ENCODE results near the gene RYK. TPM values are rescaled to one million over a fixed set of nuclear protein-coding genes. Genes with fewer than 3 reads are reported as not detected.
A peak's percentile ranks its signal among the peaks of the same experiment; 100 is the strongest.
"Not testable (repeated sequence)": the region's sequence is repeated elsewhere in the genome, so short reads cannot be mapped to it uniquely, and the experiment has no call there.

RYK gene
- total RNA-seq, 4 donors from 2014 or later: 29.3 to 75.5 (median 39.1) TPM

DNA sequence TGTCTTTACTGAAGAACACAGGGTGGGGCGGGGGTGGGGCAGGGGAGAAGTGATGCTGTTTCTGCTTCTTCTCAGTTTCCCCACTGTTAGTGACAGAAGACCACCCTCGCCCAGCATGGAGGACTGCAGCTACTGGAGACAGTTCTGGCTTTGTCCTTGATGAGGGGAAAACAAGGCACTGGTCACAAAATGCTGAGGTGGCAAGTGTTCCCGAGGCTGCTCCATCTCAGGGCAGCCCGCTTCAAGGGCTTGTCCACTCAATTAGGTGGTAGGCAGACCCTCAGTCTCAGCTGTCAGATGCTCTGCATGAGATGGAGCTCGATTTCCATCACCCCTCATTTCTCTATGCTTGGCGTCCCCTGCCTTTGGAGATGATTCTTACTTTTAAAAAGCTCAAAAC is 33.8 kb upstream of the RYK start:
- no peaks in the 10 kb centered on the region for H3K9me3 ChIP-seq
- WGBS, 2 donors: 78 to 86% methylated on average over 3 to 4 of the region's 6 CpGs

DNA sequence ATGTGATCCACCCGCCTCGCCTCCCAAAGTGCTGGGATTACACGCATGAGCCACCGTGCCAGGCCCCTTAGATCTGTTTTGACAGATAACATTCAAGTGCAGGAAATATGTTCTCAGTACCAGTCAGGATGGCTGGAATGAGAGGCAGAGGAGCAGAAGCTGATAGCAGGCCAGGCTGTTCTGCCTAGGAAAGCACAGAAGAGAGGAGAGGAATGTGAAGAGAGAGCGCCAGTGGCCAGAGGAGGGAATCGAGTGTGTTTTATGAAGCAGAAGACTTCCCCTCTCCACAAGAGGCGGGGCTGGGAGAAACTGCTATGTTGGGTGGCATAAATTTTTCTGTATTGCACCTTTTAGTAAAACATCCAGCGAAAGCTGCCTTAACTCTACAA is 32.0 kb upstream of the RYK start:
- intact Hi-C loops (cut with DNase I): no loop called here
- TF ChIP-seq, protein P1, sequence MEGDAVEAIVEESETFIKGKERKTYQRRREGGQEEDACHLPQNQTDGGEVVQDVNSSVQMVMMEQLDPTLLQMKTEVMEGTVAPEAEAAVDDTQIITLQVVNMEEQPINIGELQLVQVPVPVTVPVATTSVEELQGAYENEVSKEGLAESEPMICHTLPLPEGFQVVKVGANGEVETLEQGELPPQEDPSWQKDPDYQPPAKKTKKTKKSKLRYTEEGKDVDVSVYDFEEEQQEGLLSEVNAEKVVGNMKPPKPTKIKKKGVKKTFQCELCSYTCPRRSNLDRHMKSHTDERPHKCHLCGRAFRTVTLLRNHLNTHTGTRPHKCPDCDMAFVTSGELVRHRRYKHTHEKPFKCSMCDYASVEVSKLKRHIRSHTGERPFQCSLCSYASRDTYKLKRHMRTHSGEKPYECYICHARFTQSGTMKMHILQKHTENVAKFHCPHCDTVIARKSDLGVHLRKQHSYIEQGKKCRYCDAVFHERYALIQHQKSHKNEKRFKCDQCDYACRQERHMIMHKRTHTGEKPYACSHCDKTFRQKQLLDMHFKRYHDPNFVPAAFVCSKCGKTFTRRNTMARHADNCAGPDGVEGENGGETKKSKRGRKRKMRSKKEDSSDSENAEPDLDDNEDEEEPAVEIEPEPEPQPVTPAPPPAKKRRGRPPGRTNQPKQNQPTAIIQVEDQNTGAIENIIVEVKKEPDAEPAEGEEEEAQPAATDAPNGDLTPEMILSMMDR (IDR thresholded peaks at IDR 0.05): no peak
- TF ChIP-seq POLR2A (IDR thresholded peaks at IDR 0.05): no peak
- Histone ChIP-seq H3K36me3 (no peaks in the 10 kb centered on the region), H3K4me1 (peaks cover 0 to 24% (median 9%) of the 10 kb centered on the region in 3 donors), H3K27ac (no peak overlapping the region), H3K27me3 (no peaks in the 10 kb centered on the region), H3K9me3 (no peaks in the 10 kb centered on the region), H3K4me3 (no peak overlapping the region)
- WGBS, 2 donors: 87 to 89% methylated on average over 6 to 8 of the region's 8 CpGs
- no peak for DNase-seq

More for the DNA sequence above, 33.8 kb upstream of the RYK start:
- H3K27me3 ChIP-seq: no peaks in the 10 kb centered on the region
- no peaks in the 10 kb centered on the region for H3K36me3 ChIP-seq
- H3K27ac ChIP-seq: no peak overlapping the region
- H3K4me3 ChIP-seq: no peak overlapping the region
- intact Hi-C loops (cut with DNase I): no loop called here
- no peak for DNase-seq
- peaks cover 0 to 13% (median 5%) of the 10 kb centered on the region in 3 donors for H3K4me1 ChIP-seq
- TF ChIP-seq POLR2A (IDR thresholded peaks at IDR 0.05): no peak

DNA sequence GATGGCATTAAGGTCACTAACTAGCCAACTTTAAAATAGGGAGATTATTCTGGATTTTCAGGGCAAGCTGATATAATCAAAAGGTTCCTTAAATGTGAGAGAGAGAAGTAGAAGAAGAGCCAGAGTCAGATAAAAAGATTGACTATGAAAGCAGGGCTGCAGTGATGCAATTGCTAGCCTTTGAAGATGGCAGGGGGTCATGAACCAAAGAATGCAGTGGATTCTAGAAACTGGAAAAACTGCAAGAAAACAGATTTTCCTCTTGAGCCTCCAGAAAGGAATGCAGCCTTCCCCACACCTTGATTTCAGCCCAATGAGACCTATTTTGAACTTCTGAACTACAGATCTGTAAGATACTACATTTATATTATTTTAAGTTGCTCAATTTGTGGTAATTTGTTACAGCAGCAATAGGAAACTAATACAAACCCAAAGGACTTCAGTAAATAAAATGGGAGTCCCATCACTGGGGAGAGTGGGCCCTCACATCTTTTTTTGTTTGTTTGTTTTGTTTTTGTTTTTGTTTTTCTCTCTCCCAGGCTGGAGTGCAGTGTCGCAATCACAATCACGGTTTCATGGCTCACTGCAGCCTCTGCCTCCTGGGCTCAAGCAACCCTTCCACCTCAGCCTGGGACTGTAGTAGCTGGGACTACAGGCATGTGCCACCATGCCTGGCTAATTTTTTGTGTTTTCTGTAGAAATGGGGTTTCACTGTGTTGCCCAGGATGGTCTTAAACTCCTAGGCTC is 31.4 kb upstream of the RYK start:
- no peak for DNase-seq
- peaks cover 0 to 30% (median 9%) of the 10 kb centered on the region in 3 donors for H3K4me1 ChIP-seq
- 75 to 86% methylated on average over 2 of the region's 2 CpGs for WGBS, 2 donors
- H3K27me3 ChIP-seq: no peaks in the 10 kb centered on the region
- H3K4me3 ChIP-seq: no peak overlapping the region
- TF ChIP-seq POLR2A (IDR thresholded peaks at IDR 0.05): no peak
- intact Hi-C loops (cut with DNase I): no loop called here
- H3K9me3 ChIP-seq: no peaks in the 10 kb centered on the region
- H3K27ac ChIP-seq: no peak overlapping the region
- H3K36me3 ChIP-seq: no peaks in the 10 kb centered on the region

DNA sequence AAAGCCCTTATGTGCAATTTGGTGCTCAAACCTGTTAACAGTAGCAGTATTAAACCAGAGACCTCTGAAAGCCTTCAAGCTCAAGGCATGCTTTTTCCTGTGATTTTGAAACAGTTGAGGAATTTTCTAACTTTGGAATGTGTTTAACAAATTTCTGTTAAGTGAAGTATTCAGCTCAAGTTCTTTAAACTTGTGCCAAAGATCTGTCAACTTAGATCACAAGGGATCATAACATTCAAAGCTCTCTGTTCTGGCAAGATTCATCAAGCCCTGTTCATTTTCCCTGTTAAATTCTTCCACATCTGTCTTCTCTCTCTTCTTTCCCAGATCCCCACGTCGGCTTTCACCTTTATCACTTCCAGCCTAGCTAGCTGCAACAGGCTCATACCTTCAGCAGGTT is 28.8 kb upstream of the RYK start:
- Histone ChIP-seq H3K36me3 (no peaks in the 10 kb centered on the region), H3K4me3 (no peak overlapping the region), H3K4me1 (peaks cover 0 to 41% (median 12%) of the 10 kb centered on the region in 3 donors), H3K27ac (peak overlapping the region in 1 of 4 donors; percentile 14), H3K9me3 (no peaks in the 10 kb centered on the region), H3K27me3 (no peaks in the 10 kb centered on the region)
- TF ChIP-seq, protein P1 (IDR thresholded peaks at IDR 0.05): no peak
- TF ChIP-seq POLR2A (IDR thresholded peaks at IDR 0.05): no peak
- no peak for DNase-seq
- 21 to 30% methylated on average over 2 of the region's 2 CpGs for WGBS, 2 donors
- intact Hi-C loops (cut with DNase I): no loop called here

DNA sequence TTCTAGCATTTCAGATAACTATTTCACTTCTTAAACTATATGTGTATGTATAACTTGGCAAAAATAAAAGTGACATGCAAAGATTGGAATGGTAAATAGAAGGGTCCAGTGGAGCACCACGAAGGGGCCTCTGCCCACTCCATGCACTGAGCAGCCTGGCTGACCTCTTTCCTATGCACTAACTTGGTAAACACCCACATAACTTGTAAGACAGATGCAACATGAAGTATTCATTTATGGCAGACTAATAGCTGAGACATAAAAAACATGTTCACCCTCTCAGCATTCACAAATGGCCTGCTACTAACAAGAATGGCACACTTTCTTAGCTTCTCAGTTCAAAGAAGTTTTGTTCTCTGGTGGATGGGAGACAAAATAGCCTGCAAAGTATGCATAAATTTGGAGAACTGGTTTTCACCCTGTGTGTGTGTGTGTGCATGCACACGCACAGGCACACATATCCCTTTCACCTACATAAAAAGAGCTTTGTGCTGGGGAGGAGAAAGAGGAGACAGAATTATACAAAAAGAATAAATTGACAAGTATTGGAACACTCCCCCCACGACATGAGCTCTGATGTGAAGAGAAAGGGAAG is 26.5 kb upstream of the RYK start:
- TF ChIP-seq POLR2A (IDR thresholded peaks at IDR 0.05): no peak
- TF ChIP-seq, protein P1 (IDR thresholded peaks at IDR 0.05): no peak
- Histone ChIP-seq H3K4me3 (no peak overlapping the region), H3K36me3 (no peaks in the 10 kb centered on the region), H3K27me3 (peaks cover 0 to 4% (median 0%) of the 10 kb centered on the region in 4 donors), H3K4me1 (peaks cover 0 to 49% (median 12%) of the 10 kb centered on the region in 3 donors), H3K9me3 (no peaks in the 10 kb centered on the region), H3K27ac (no peak overlapping the region)
- DNase-seq: no peak
- WGBS, 2 donors: 41 to 52% methylated on average over 3 of the region's 3 CpGs
- intact Hi-C loops (cut with DNase I): no loop called here

DNA sequence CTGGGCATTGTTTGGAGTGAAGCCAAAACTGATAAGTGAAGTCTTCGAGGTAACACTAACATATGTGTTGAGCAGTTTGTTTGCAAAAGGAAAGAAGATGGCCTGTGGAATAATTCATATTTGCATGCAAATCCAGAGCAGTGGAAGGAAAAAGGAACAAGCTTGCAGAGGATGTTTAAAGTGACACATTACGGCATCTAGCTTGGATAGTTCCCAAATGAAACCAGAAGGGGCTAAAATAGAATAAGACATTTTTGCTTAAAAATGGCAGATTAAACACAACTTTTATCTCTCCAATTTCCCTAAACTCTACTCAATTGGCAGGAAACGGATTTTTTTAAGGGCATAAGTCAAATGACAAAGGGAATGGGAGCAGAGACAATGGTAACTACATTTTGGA is 25.4 kb upstream of the RYK start:
- Histone ChIP-seq H3K36me3 (no peaks in the 10 kb centered on the region), H3K27me3 (peaks cover 0 to 4% (median 0%) of the 10 kb centered on the region in 4 donors), H3K27ac (no peak overlapping the region), H3K9me3 (no peaks in the 10 kb centered on the region), H3K4me1 (peaks cover 0 to 49% (median 12%) of the 10 kb centered on the region in 3 donors), H3K4me3 (no peak overlapping the region)
- intact Hi-C loops (cut with DNase I): no loop called here
- TF ChIP-seq, protein P1 (IDR thresholded peaks at IDR 0.05): no peak
- no peak for TF ChIP-seq POLR2A (IDR thresholded peaks at IDR 0.05)
- no peak for DNase-seq
- WGBS, 2 donors: 52 to 63% methylated on average over 3 of the region's 3 CpGs

DNA sequence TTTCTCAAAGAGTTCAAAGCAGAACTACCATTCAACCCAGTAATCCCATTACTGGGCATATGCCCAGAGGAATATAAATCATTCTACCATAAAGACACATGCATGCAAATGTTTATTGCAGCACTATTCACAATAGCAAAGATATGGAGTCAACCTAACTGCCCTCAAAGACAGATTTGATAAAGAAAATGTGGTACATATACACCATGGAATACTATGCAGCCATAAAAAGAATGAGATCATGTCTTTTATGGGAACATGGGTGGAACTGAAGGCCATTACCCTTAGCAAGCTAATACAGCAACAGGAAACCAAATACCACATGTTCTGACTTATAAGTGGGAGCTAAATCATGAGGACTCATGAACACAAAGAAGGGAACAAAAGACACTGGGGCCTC is 24.5 kb upstream of the RYK start:
- H3K36me3 ChIP-seq; H3K27ac ChIP-seq; H3K27me3 ChIP-seq; intact Hi-C loops (cut with DNase I); DNase-seq; H3K4me3 ChIP-seq; H3K9me3 ChIP-seq: not testable (repeated sequence)
- peaks cover 0 to 43% (median 12%) of the 10 kb centered on the region in 3 donors for H3K4me1 ChIP-seq

Measured in esophagus squamous epithelium (tissue), 5 donors.